ENCODE measurements around the gene GFOD1.

DNA sequence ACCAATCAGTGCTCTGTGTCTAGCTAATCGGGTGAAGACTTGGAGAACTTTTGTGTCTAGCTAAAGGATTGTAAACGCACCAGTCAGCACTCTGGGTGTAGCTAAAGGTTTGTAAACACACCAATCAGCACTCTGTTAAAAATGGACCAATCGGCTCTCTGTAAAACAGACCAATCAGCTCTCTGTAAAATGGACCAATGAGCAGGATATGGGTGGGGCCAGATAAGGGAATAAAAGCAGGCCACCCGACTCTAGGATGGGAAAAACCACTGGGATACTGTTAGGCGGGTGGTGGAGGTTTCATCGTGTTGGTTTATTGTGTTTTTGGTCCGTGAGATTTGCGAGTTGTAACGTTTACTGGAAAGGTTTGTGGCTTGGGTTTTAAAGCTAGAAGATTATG is 25.5 kb upstream of the GFOD1 start:
- TF ChIP-seq, protein P1, sequence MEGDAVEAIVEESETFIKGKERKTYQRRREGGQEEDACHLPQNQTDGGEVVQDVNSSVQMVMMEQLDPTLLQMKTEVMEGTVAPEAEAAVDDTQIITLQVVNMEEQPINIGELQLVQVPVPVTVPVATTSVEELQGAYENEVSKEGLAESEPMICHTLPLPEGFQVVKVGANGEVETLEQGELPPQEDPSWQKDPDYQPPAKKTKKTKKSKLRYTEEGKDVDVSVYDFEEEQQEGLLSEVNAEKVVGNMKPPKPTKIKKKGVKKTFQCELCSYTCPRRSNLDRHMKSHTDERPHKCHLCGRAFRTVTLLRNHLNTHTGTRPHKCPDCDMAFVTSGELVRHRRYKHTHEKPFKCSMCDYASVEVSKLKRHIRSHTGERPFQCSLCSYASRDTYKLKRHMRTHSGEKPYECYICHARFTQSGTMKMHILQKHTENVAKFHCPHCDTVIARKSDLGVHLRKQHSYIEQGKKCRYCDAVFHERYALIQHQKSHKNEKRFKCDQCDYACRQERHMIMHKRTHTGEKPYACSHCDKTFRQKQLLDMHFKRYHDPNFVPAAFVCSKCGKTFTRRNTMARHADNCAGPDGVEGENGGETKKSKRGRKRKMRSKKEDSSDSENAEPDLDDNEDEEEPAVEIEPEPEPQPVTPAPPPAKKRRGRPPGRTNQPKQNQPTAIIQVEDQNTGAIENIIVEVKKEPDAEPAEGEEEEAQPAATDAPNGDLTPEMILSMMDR (IDR thresholded peaks at IDR 0.05), result no peak
- TF ChIP-seq POLR2AphosphoS5 (IDR thresholded peaks at IDR 0.05), result no peak

Measured in gastroesophageal sphincter (tissue), 3 donors.